Body of pancreas (tissue), 4 donors: Measurements from ENCODE around the gene ERI3.

ENCODE experiments used
- POLR2A ChIP-seq, 3 donors: fragments of 450-650 bp; IDR thresholded peaks; one replicate each; pipeline ENCODE4 v1.6.1; 2016; ENCODE audit warnings: antibody characterized with exemption in 3 of 3, mild to moderate bottlenecking in 2 of 3
- TF ChIP-seq, protein P1 (sequence below), 7 experiments: fragments of 450-650 bp in 4 of 7; fragments of 200-600 bp in 3 of 7; sonication (generic) in 3 of 7; IDR thresholded peaks; one replicate each; pipeline ENCODE4 v1.5.1; 2016 to 2019; ENCODE audit warnings: antibody characterized with exemption in 7 of 7

DNA sequence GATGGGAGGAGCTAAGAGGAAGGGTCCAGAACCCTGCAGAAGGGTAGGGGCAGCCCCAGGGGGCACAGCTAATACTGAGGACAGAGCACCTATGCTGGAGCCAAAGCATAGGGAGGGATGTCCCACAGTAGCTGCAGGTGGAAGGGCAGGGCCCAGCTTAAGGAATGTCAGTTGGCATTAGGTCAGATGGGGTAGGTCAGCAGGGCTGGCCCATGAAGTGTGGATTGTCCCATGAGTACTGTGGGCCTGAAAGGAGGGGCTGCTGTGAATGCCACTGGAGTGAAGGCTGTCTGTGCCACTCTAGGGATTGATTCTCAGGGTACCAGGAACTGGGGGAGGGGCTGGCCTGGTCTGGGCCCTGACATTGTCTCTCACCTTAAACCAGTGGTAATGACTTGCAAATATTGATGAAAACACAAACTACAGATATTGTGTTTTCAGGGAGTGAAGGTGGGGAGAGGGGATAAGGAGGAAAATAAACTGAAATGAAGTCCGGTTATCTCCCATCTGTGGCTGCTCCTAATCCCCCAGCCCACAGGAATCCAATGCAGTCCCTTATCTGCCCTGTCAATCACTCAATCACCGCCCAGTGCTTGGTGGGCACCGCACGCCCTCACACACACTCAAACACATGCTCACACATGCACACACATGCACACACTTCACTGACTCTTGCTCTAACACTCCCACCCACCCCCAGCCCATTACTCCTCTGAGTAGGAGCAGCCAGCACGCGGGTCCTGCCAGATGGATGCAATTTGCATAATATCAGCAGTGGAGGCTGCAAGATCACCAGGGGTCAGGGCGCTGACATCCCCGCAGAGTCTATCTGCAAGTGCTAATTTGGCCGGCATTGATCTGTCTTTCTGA, 114.0 kb downstream of the ERI3 start:
- TF ChIP-seq, protein P1, sequence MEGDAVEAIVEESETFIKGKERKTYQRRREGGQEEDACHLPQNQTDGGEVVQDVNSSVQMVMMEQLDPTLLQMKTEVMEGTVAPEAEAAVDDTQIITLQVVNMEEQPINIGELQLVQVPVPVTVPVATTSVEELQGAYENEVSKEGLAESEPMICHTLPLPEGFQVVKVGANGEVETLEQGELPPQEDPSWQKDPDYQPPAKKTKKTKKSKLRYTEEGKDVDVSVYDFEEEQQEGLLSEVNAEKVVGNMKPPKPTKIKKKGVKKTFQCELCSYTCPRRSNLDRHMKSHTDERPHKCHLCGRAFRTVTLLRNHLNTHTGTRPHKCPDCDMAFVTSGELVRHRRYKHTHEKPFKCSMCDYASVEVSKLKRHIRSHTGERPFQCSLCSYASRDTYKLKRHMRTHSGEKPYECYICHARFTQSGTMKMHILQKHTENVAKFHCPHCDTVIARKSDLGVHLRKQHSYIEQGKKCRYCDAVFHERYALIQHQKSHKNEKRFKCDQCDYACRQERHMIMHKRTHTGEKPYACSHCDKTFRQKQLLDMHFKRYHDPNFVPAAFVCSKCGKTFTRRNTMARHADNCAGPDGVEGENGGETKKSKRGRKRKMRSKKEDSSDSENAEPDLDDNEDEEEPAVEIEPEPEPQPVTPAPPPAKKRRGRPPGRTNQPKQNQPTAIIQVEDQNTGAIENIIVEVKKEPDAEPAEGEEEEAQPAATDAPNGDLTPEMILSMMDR (IDR thresholded peaks at IDR 0.05): no peak
- TF ChIP-seq POLR2A (IDR thresholded peaks at IDR 0.05): no peak
